Right ventricle myocardium inferior (tissue), 1 donor: ENCODE results near the gene TRAPPC14. TPM values are rescaled to one million over a fixed set of nuclear protein-coding genes. Genes with fewer than 3 reads are reported as not detected.

Experiments
- ATAC-seq: fragments of 200-7000 bp; cut with Tn5 transposase; one replicate; pipeline ENCODE4 v1.9.1; 2020; ENCODE audit warnings: mild to moderate bottlenecking, moderate library complexity
- DNase-seq: peaks from one replicate; pipeline ENCODE4 v3.0.0; 2021; ENCODE audit errors: missing footprints
- intact Hi-C: fragments of 100-400 bp; cut with DNase I; formaldehyde crosslinking; loops from one replicate; pipeline ENCODE4 v1.11.0; 2022
- total RNA-seq: library from RNA; stranded (reverse); fragmentation: NEBNext Ultra II Directional; extraction: Animal tissue kit (Norgen Biotek cat#: 25700); gene quantifications from one replicate; pipeline ENCODE4 v1.2.1, GENCODE V29; 2021
- donor health status: DM: no; HTN: yes; CAD: no; lungs with severe emphysema.

The TRAPPC14 gene
- total RNA-seq, 1 donor from 2014 or later = 7.1 TPM

GRCh38 chr7:100175296-100175935, 16.9 kb upstream of the TRAPPC14 start:
- DNase-seq = no peak
- intact Hi-C loops = no loop called here
- no peak for ATAC-seq

- intact Hi-C loops = no loop called here
- DNase-seq (no peak), ATAC-seq (no peak)
These were observed 16.1 kb upstream of the TRAPPC14 start for GRCh38 chr7:100174582-100174981.

GRCh38 chr7:100173806-100174495, 15.4 kb upstream of the TRAPPC14 start:
- DNase-seq (no peak), ATAC-seq (no peak)
- intact Hi-C loops = no loop called here

GRCh38 chr7:100171840-100172239, 13.3 kb upstream of the TRAPPC14 start:
- DNase-seq = no peak
- intact Hi-C loops = no loop called here
- no peak for ATAC-seq

- intact Hi-C loops = no loop called here
- ATAC-seq = no peak
- DNase-seq = no peak
These were observed 12.7 kb upstream of the TRAPPC14 start for GRCh38 chr7:100171087-100171681.

GRCh38 chr7:100170101-100170897, 11.8 kb upstream of the TRAPPC14 start:
- intact Hi-C loops = no loop called here

GRCh38 chr7:100169147-100169850, 10.8 kb upstream of the TRAPPC14 start:
- DNase-seq (no peak), ATAC-seq (no peak)
- intact Hi-C loops = no loop called here

More at GRCh38 chr7:100170101-100170897, 11.8 kb upstream of the TRAPPC14 start:
- ATAC-seq (no peak), DNase-seq (no peak)

GRCh38 chr7:100167912-100168323, 9.4 kb upstream of the TRAPPC14 start:
- DNase-seq (no peak), ATAC-seq (peak; percentile 46)
- intact Hi-C loops = no loop called here

GRCh38 chr7:100166970-100167911, 8.7 kb upstream of the TRAPPC14 start:
- intact Hi-C loops = no loop called here
- DNase-seq (no peak), ATAC-seq (no peak)

- no peak for DNase-seq
- intact Hi-C loops = no loop called here
- no peak for ATAC-seq
These were observed 7.9 kb upstream of the TRAPPC14 start for GRCh38 chr7:100166317-100166940.

GRCh38 chr7:100163871-100164270, 5.3 kb upstream of the TRAPPC14 start:
- intact Hi-C loops = no loop called here
- DNase-seq (no peak), ATAC-seq (no peak)

- ATAC-seq = no peak
- intact Hi-C loops = no loop called here
These were observed 4.5 kb upstream of the TRAPPC14 start for GRCh38 chr7:100163006-100163531.

GRCh38 chr7:100160067-100160466, 1.5 kb upstream of the TRAPPC14 start:
- no peak for ATAC-seq
- intact Hi-C loops = no loop called here
- no peak for DNase-seq

More at GRCh38 chr7:100163006-100163531, 4.5 kb upstream of the TRAPPC14 start:
- DNase-seq = no peak

- no peak for DNase-seq
- intact Hi-C loops = no loop called here
These were observed 638 bp upstream of the TRAPPC14 start for GRCh38 chr7:100159099-100159623.

GRCh38 chr7:100157334-100158228, 942 bp downstream of the TRAPPC14 start:
- intact Hi-C loops = no loop called here
- ATAC-seq (peak; percentile 18), DNase-seq (no peak)

More at GRCh38 chr7:100159099-100159623, 638 bp upstream of the TRAPPC14 start:
- no peak for ATAC-seq

GRCh38 chr7:100157069-100157333, 1.5 kb downstream of the TRAPPC14 start:
- ATAC-seq = no peak
- no peak for DNase-seq
- intact Hi-C loops = no loop called here
